HG03108 (cell line): ENCODE results near the gene RFWD3.
A peak's percentile ranks its signal among the peaks of the same experiment; 100 is the strongest.

ENCODE experiments used
- ATAC-seq: cut with Tn5 transposase; IDR thresholded peaks from one replicate; pipeline ENCODE4 v1.9.1; 2021; ENCODE audit warnings: moderate library complexity; ENCODE audit not compliant: unreplicated experiment

The RFWD3 gene

GRCh38 chr16:74623839-74624235, 42.8 kb downstream of the RFWD3 start:
- ATAC-seq = no peak

DNA sequence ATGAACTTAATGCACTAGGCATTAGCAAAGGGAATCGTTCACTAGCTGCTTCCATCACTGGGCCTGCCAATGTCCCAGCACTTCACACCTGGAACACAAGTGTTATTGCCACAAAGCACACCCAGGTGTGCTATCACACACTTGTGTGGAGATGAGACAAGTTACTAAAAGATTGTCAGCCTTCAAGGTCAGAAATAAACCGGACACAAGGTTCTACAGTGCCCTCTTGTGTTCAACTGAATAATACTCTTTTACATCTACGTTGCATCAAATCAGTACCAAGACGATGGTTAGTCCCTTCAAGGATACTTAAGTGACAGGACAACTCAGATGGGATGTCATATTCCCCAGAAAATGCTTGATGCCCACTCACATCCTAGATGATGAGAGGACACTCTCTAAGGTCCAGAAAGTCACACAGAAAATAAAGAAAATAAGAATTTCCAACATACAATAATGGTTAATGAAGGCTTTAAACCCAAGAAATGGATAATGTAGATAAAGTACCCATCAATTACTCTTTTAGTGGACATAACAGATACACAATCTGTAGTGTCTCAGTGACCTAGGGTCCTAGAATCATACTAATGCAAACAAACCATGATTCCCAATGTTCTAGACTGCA, 43.4 kb downstream of the RFWD3 start:
- ATAC-seq = no peak

GRCh38 chr16:74622005-74622404, 44.7 kb downstream of the RFWD3 start:
- ATAC-seq = no peak

GRCh38 chr16:74617206-74617788, 49.4 kb downstream of the RFWD3 start:
- ATAC-seq = no peak

GRCh38 chr16:74611721-74612120, 55.0 kb downstream of the RFWD3 start:
- ATAC-seq = no peak

GRCh38 chr16:74608944-74609343, 57.7 kb downstream of the RFWD3 start:
- ATAC-seq = no peak

- no peak for ATAC-seq
Measured at GRCh38 chr16:74608381-74608780, 58.3 kb downstream of the RFWD3 start.

DNA sequence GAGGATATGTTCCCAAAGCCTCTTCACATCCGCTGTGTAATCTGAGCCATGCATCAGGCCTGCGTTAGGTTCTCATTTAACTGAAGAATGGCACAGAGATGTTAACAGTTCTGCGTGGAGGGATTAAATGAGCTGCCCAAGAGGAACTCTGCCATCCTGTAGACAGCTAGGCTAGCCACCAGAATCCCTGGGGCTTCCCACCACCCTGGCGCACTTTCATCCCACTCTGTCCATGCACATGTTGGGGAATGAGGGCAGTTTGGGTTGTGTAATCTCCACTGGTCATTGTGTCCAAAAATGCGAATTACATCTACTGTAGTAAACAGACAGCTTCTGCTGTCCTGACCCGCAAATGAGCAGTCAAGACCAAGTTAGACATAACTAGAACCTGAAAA, 58.7 kb downstream of the RFWD3 start:
- no peak for ATAC-seq

DNA sequence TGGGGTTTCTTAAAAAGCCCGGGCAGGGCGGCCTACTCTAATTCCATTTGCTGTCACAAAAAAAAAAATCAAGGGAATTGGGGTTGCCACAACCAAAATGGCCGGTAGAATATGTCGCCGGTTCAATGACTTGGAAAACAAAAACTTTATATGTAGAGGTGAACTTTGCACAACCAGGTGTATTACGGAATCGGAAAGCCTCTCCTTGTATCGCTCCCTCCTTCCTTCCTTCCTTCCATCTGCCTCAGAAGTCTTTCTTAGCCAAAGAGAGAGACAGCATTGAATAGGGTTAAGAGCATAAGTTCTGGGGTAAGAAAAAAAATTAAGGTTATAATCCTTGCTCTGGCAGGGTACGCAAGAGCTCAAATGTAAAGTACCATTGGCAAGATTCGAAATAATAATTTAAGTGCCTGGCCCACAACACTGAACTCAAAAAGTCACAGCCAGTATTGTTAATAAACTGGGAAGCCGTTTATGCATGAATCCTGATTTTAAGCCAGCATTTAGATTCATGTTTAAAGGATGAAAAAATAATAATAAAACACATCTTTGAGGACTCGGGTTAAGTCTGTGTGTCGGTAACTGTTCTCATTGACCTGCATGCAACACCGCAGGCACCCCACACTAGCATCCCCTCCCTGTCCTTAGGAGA, 59.2 kb downstream of the RFWD3 start:
- no peak for ATAC-seq

GRCh38 chr16:74606521-74607309, 60.0 kb downstream of the RFWD3 start, which contains the start of gene GLG1:
Gene GLG1 (minus strand): TSS chr16:74607114. CDS start chr16:74607094, 20 bp downstream.
- ATAC-seq = peak; percentile 97

GRCh38 chr16:74605746-74606520, 60.7 kb downstream of the RFWD3 start:
- no peak for ATAC-seq

DNA sequence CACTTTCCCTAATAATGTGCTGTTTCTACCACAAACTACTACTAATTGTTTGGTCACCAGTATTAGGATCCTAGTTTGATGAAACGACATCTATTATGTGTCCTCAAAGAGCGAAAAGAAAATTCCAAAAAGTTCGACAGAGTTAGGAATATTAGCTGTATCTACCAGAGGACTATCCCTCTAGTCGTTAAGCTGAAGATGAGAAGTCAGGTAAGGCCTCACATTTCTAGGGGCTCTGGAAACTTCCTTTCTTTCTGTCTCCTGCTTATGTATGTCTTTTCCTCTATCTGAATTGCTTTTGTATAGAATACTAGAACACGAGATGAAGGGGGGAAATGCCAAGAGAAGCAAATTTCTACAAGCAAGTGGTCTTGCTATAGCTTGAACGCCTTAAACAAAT, 61.3 kb downstream of the RFWD3 start:
- ATAC-seq = no peak

DNA sequence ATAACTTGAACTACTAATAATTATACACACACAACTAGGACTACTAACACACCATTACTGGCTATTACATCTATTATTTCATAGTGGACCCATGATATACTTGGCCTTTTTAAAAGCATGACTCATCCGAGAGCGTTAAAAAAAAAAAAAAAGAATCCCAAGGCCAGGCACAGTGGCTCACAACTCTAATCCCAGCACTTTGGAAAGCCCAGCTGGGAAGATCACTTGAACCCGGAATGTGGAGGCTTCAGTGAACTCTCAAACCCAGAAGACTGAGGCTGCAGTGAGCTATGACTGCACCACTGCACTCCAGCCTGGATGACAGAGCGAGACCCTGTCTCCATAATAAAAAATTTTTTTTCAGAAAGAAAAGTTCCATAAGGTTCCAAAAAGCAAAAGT, 62.8 kb downstream of the RFWD3 start:
- ATAC-seq = no peak

- peak; percentile 72 for ATAC-seq
Measured at GRCh38 chr16:74601126-74601871, 65.4 kb downstream of the RFWD3 start.

DNA sequence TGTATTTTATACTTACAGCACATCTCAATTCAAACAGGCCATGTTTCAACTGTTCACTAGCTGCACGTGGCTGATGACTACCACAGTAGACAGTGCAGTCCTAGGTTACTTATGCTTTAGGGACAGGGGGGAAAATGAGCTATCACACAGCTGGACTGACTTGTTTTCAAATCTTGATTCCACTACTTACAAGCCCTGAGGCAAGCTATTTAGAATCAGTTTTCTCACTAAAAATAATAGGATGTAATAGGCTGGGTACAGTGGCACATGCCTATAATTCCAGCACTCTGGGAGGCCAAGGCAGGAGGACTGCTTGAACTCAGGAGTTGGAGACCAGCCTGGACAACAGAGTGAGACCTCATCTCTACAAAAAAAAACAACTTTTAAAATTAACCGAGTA, 70.1 kb downstream of the RFWD3 start:
- no peak for ATAC-seq

- no peak for ATAC-seq
Measured at GRCh38 chr16:74592847-74593246, 73.8 kb downstream of the RFWD3 start.

- ATAC-seq = no peak
Measured at GRCh38 chr16:74591876-74592650, 74.6 kb downstream of the RFWD3 start.

DNA sequence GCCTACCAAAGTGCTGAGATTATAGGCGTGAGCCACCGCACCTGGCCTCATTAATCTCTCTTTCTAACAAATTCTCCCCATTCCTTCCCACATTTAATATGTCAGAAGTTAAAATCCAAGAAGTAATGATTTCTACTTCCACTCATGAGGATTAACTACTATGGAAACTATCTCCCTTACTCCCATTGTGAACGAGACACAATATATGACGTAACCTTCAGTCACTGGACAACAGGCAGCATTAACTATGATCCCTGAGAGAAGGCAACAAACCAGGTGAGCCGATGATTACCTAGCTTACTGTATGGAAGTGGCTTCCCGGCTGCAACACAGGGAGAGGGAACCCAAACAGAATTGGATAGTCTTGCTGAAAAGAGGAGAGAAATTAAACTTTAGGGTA, 79.7 kb downstream of the RFWD3 start:
- ATAC-seq = no peak

DNA sequence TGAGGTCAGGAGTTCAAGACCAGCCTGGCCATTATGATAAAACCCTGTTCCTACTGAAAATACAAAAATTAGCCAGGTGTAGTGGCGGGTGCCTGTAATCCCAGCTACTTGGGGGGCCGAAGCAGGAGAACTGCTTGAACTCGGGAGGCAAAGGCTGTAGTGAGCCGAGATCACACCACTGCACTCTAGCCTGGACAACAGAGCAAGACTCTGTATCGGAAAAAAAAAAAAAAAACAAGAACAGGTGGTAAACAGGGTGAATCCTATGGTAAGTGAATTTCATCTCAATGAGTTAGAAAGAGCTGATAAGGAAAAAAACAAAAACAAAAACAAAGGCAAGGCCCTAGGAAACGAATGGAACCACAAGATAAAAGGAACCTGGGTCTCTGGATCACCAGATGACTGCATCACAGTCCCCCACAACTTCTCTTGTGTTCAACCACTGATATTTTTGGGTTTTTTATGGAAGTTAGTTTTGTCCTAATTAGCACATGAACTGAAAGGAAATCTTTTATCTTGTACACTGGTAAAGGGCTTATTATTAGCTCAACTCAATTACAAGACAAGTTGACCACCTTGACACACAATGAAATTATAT, 80.7 kb downstream of the RFWD3 start:
- ATAC-seq = no peak
